ENCODE results near the gene LAG3.

The LAG3 gene

DNA sequence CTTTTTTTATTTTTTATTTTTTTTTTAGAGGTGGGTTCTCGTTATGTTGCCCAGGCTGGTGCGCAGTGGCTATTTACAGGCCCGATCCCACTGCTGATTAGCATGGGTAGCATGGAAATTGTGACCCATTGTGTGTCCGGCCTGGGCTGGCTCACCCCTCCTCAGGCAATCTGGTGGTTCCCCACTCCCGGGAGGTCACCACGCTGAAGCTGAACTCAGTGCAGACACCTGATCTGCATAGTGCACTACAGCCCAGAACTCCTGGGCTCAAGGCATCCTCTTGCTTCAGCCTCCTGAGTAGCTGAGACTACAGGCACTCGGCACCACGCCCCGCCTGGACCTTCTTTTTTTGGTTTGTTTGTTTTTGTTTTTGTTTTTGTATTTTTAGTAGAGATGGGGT is 11.5 kb downstream of the LAG3 start:
- TF ChIP-seq, protein P1, sequence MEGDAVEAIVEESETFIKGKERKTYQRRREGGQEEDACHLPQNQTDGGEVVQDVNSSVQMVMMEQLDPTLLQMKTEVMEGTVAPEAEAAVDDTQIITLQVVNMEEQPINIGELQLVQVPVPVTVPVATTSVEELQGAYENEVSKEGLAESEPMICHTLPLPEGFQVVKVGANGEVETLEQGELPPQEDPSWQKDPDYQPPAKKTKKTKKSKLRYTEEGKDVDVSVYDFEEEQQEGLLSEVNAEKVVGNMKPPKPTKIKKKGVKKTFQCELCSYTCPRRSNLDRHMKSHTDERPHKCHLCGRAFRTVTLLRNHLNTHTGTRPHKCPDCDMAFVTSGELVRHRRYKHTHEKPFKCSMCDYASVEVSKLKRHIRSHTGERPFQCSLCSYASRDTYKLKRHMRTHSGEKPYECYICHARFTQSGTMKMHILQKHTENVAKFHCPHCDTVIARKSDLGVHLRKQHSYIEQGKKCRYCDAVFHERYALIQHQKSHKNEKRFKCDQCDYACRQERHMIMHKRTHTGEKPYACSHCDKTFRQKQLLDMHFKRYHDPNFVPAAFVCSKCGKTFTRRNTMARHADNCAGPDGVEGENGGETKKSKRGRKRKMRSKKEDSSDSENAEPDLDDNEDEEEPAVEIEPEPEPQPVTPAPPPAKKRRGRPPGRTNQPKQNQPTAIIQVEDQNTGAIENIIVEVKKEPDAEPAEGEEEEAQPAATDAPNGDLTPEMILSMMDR (IDR thresholded peaks at IDR 0.05): no peak

DNA sequence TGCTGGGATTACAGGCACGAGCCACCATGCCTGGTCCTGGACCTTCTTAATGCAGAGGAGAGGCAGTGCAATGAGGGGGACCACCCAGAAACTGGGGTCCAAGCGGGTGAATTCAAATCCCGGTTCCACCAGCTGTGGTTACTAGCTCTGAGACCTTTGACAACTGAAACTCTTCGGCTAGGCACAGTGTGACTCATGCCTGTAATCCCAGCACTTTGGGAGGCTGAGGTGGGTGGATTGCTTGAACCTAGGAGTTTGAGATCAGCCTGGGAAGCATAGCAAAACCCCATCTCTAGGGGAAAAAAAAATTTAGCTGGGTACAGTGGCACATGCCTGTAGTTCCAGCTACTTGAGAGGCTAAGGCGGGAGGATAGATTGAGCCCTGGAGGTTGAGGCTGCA is 12.0 kb downstream of the LAG3 start:
- TF ChIP-seq, protein P1 (IDR thresholded peaks at IDR 0.05): no peak

DNA sequence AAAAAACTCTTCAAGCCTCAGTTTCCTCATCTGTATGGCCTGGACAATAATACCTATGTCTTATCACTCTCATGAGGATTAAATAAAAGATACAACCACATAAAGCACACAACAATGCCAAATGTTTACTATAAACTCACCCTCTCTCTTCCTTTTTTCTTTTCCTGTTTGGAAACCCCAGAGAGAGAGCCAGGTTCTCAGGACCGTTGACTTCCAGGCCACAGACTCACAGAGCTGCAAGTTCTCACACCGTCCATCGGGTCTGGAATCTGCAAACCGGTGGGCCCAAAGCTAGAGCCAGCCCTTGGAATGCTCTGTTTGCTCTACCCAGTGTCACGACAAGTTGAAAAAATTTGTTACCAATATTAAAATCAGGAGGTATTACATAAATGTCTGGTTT is 12.4 kb downstream of the LAG3 start:
- TF ChIP-seq, protein P1 (IDR thresholded peaks at IDR 0.05): no peak

DNA sequence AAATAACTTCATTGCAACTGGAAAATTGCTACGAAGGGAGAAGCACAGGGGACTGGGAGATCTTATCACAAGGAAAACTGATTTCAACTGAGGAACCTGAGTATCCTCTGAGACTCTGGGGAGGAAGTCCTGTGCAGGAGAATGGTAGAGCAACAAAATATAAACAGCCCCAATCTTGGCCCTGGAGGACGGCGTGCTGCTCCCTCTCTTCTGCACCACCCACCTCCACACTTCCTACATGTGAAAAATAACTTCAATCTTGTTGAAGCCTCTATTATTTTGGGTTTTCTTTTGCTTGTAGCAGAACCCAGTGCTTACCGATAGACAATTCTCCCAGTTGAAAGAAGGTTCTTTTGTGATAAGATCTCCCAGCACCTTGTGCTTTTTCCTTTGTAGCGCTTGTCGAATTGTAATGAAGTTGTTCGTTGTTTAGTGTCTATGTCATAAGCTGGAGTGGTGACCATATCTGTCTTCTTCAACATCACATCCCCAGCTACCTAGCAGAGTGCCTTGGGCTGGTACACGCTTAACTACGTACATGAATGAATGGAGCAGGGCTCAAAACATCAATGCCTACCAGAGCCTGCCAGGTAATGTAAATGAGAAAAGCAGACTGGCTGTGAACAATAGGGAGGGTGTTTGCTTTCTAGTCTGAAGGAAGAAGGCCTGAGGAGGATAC is 14.2 kb downstream of the LAG3 start:
- TF ChIP-seq, protein P1 (IDR thresholded peaks at IDR 0.05): no peak

DNA sequence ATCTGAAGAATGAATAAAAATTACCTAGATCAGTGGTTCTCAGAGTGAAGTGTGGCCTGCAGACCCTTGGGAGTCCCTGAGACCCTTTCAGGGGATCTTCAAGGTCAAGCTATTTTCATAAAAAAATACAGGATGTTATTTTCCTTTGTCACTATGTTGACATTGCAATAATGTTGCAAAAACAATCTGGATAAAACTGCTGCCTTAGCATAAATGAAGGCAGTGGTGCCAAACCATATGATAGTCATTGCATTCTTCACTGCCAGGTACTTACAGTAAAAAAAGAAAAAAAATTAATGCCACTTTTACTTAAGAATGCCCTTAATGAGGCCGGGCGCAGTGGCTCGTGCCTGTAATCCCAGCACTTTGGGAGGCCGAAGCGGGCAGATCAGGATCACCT is 15.0 kb downstream of the LAG3 start:
- TF ChIP-seq, protein P1 (IDR thresholded peaks at IDR 0.05): no peak

DNA sequence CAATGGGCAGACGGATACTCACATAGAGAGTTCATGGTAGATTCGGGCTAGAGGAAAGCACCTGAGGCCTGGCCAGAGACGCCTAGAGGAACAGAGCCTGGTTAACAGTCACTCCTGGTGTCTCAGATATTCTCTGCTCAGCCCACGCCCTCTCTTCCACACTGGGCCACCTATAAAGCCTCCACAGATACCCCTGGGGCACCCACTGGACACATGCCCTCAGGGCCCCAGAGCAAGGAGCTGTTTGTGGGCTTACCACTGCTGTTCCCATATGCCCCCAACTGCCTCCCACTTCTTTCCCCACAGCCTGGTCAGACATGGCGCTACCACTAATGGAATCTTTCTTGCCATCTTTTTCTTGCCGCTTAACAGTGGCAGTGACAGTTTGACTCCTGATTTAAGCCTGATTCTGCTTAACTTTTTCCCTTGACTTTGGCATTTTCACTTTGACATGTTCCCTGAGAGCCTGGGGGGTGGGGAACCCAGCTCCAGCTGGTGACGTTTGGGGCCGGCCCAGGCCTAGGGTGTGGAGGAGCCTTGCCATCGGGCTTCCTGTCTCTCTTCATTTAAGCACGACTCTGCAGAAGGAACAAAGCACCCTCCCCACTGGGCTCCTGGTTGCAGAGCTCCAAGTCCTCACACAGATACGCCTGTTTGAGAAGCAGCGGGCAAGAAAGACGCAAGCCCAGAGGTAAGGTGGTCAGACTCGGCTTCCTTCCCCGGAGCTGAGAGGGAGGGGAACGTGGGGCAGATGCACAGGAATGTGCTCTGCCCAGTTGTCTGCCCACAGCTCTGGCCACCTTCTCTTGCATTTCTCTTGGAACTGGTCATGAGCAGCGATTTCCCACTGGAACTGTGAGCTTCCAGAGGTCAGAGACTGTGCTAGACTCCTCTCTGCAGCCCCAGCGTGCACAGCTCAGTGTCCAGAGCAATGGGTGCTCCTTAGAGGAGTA is 16.9 kb downstream of the LAG3 start, which contains the start of gene CD4:
Gene CD4, plus strand, starts transcription at position 557 of the 953 bp plus-strand sequence. CDS start 10,611 bp downstream, outside the sequence.
- TF ChIP-seq, protein P1 (IDR thresholded peaks at IDR 0.05): no peak

DNA sequence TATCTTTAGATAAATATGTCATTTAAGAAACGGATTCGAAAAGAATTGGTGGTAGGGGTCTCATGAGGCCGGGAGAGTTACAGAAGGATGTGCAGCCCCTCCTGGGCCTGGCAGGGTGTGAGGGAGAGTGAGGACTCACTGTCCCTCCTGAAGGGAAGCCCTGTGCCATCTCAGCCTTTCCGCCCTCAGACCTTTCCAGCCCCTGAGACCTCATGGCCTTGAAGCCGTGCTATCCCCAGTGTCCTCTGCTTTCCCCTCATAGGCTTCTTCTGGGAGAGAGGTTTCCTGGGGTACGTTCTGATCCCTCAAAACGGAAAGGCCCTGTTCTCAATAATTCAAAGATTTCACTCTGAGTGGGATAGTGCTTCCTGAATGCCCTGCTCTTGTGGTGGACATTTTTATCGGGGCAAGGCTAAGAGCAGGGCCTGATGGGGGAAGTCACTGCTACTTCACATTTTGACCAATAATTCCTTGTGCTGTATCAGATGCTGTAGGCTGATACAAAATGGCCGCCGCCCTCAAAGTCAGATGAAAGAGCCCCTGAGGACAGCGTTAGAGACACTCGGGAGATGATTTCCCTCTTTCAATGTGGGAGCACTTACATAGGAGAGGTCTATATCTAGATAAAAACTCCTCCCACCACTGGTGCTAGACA is 18.3 kb downstream of the LAG3 start:
- TF ChIP-seq, protein P1 (IDR thresholded peaks at IDR 0.05): no peak

Measured in LNCAP (cell line).